HepG2 (cell line): Measurements from ENCODE around the gene UNC79. TPM values are rescaled to one million over a fixed set of nuclear protein-coding genes. Genes with fewer than 3 reads are reported as not detected.
A peak's percentile ranks its signal among the peaks of the same experiment; 100 is the strongest.

Source experiments
- ATAC-seq: fragments of 200-7000 bp; cut with Tn5 transposase; 3 replicates; pipeline ENCODE4 v1.9.1; 2020; ENCODE audit warnings: mild to moderate bottlenecking, moderate library complexity
- BruUV-seq: library from RNA; stranded (reverse); fragments of 400-500 nt; replicated peaks from 2 replicates; lab custom pipeline; 2021; lab: Mats Ljungman, UMichigan
- CTCF ChIA-PET: fragments of 300-600 bp; formaldehyde crosslinking; extraction: SDS; loops from one replicate; lab custom pipeline; 2021; ENCODE audit warnings: low total read pairs, inconsistent platforms, low intra/inter-chr PET ratio; lab: Yijun Ruan, JAX
- POLR2A ChIA-PET: fragments of 350-600 bp; sonication (Branson Sonifier 250); formaldehyde crosslinking; loops from one replicate; lab custom pipeline; 2020; ENCODE audit warnings: antibody characterized with exemption, inconsistent platforms; lab: Yijun Ruan, JAX
- DNase-seq: peaks from one replicate; pipeline ENCODE4 v3.0.0-alpha.2; 2015; ENCODE audit warnings: low spot score
- FAIRE-seq: peaks from 3 replicates; lab custom pipeline; 2011; peaks lifted over from hg19 to GRCh38; lab: Jason Lieb, UNC
- H2AFZ ChIP-seq: one replicate; pipeline ENCODE4 v1.6.1; 2011; ENCODE audit warnings: low read length, inconsistent platforms
- H3K27ac ChIP-seq: fragments of 300-600 bp; 3 replicates; pipeline ENCODE4 v1.8.0; 2011; ENCODE audit warnings: mixed run types, mild to moderate bottlenecking, mixed read lengths, low read length, inconsistent platforms; ENCODE audit not compliant: insufficient read depth; ENCODE audit errors: extremely low read length
- H3K27me3 ChIP-seq, 2 experiments: fragments of 200-600 bp in 1 of 2; 2 replicates in 1 of 2; 3 replicates in 1 of 2; pipeline versions ENCODE4 v1.6.0 to v1.8.0; 2011; ENCODE audit warnings: low read length in 2 of 2, mild to moderate bottlenecking in 2 of 2, moderate library complexity in 2 of 2, inconsistent platforms in 1 of 2; ENCODE audit not compliant: insufficient read depth in 2 of 2, control insufficient read depth in 1 of 2
- H3K36me3 ChIP-seq, 2 experiments: fragments of 200-600 bp in 1 of 2; replicated peaks in 1 of 2; 2 replicates in 1 of 2; 3 replicates in 1 of 2; pipeline versions ENCODE4 v1.5.1 to v1.8.0; 2011; ENCODE audit warnings: low read length in 2 of 2, inconsistent platforms in 1 of 2; ENCODE audit not compliant: insufficient read depth in 2 of 2, control insufficient read depth in 1 of 2
- H3K4me1 ChIP-seq: 2 replicates; pipeline ENCODE4 v1.5.1; 2012; ENCODE audit warnings: low read length, inconsistent platforms; ENCODE audit not compliant: insufficient read depth
- H3K4me2 ChIP-seq: 2 replicates; pipeline ENCODE4 v1.6.0; 2011; ENCODE audit warnings: low read depth, low read length, inconsistent platforms
- H3K4me3 ChIP-seq, 3 experiments: fragments of 200-600 bp in 1 of 3; sonication (generic), shearing (Covaris generic) in 1 of 3; replicated peaks in 1 of 3; 2 replicates each; pipeline ENCODE4 v1.5.1; 2011 to 2016; ENCODE audit warnings: low read length in 3 of 3, inconsistent platforms in 2 of 3, low read depth in 2 of 3, mild to moderate bottlenecking in 2 of 3, control low read depth in 1 of 3, mixed read lengths in 1 of 3; ENCODE audit not compliant: insufficient read depth in 1 of 3
- H3K79me2 ChIP-seq: one replicate; pipeline ENCODE4 v1.6.1; 2011; ENCODE audit warnings: low read length, inconsistent platforms; ENCODE audit not compliant: insufficient read depth
- H3K9ac ChIP-seq: 2 replicates; pipeline ENCODE4 v1.6.0; 2011; ENCODE audit warnings: mild to moderate bottlenecking, low read depth, low read length, inconsistent platforms; ENCODE audit not compliant: insufficient read depth
- H3K9me3 ChIP-seq: 2 replicates; pipeline ENCODE4 v1.5.1; 2012; ENCODE audit warnings: mild to moderate bottlenecking, low read length
- H4K20me1 ChIP-seq: 2 replicates; pipeline ENCODE4 v1.6.0; 2011; ENCODE audit warnings: inconsistent platforms, mild to moderate bottlenecking, low read length, moderate library complexity; ENCODE audit not compliant: insufficient read depth
- JUN ChIP-seq: sonication (generic); formaldehyde crosslinking; IDR thresholded peaks from 2 replicates; pipeline ENCODE4 v1.4.0; 2020; ENCODE audit warnings: mild to moderate bottlenecking, missing genetic modification reagents
- MTA1 ChIP-seq: sonication (generic); formaldehyde crosslinking; IDR thresholded peaks from 2 replicates; pipeline ENCODE4 v1.4.0; 2020; ENCODE audit warnings: missing genetic modification reagents, mild to moderate bottlenecking, borderline replicate concordance
- NPAS2 ChIP-seq: sonication (generic); formaldehyde crosslinking; IDR thresholded peaks from 2 replicates; pipeline ENCODE4 v1.8.0; 2022; ENCODE audit warnings: mild to moderate bottlenecking, missing genetic modification reagents, borderline replicate concordance
- RBM22 ChIP-seq: fragments of 200-400 bp; formaldehyde crosslinking; optimal IDR thresholded peaks from 2 replicates; pipeline ENCODE3; 2017; ENCODE audit warnings: mild to moderate bottlenecking, low read length, moderate library complexity
- SUZ12 ChIP-seq: fragments of 150-350 bp; IDR thresholded peaks from 2 replicates; pipeline ENCODE4 v1.6.1; 2014; ENCODE audit warnings: low read depth, low read length
- ZIK1 ChIP-seq: sonication (generic); formaldehyde crosslinking; IDR thresholded peaks from 2 replicates; pipeline ENCODE4 v1.5.0; 2020; ENCODE audit warnings: mild to moderate bottlenecking, low read depth, missing genetic modification reagents, borderline replicate concordance
- WGBS: methylation state at CpG from one replicate; pipeline ENCODE4 v1.1.6; 2017; ENCODE audit warnings: low lambda C conversion rate; 5-methylcytosine and 5-hydroxymethylcytosine counted together
- in situ Hi-C: cut with HindIII; loops from 2 replicates; pipeline ENCODE4 v1.10.0; 2017; ENCODE audit warnings: low pct_unique_long_range_greater_than_20kb; ENCODE audit not compliant: extremely low pct_ligation_motif_present
- intact Hi-C: fragments of 100-400 bp; cut with micrococcal nuclease; formaldehyde crosslinking; loops from one replicate; pipeline ENCODE4 v1.10.0; 2022; ENCODE audit not compliant: unreplicated experiment
- polyA plus RNA-seq, 8 experiments: library from polyadenylated mRNA; depleted of rRNA in 3 of 8; stranded (reverse) in 7 of 8; unstranded in 1 of 8; fragments of >200 nt; fragmentation: Illumina TruSeq in 4 of 8; extraction: Trizol in 4 of 8; gene quantifications; 2 replicates each; pipeline versions ENCODE4 v1.2.1 to v1.2.3, GENCODE V29; 2011 to 2016; ENCODE audit warnings: low read depth in 4 of 8, missing spikeins in 1 of 8, mixed read lengths in 1 of 8; ENCODE audit not compliant: insufficient read depth in 1 of 8
- total RNA-seq, 5 experiments: library from RNA; depleted of rRNA; stranded (reverse); fragments of >200 nt; fragmentation: Illumina TruSeq; extraction: Trizol; gene quantifications; 2 replicates each; pipeline ENCODE4 v1.2.3, GENCODE V29; 2016; ENCODE audit warnings: low read depth in 1 of 5
- TF ChIP-seq, protein P1 (sequence below): sonication (generic); formaldehyde crosslinking; IDR thresholded peaks from 2 replicates; pipeline ENCODE4 v1.4.0; 2020; ENCODE audit warnings: missing genetic modification reagents

UNC79 gene
- total and polyA plus RNA-seq, 2 of the 13 experiments (the other 11 are each of a cell fraction or from before 2014, with no cell fraction given) = under 0.01 TPM; not detected in 1

DNA sequence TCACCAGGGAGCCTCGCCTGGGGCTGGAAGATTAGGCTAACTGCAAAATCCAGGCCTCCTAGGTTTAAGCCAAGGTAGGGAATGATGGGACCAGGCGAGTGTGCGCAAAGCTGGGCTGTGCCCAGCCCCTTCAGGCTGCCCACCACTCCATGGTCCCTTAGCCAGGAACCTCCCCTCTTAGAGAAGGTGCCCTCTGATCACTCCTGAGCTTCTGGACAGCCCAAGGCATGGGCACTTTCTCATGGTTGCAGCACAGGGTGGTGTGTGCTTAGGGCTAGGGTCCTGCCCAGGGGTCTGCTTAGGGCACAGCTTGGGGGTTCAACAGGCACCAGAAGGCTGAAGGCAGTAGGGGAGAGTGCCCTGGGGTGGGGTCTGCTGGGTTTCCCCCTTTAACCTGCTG, 288.5 kb downstream of the UNC79 start:
- no peak overlapping the region for H3K4me2 ChIP-seq
- FAIRE-seq (no peak), ATAC-seq (no peak)
- peaks cover 0 to 11% of the 10 kb centered on the region in 2 experiments; a peak in 2 of 5 replicates for H3K27me3 ChIP-seq
- BruUV-seq = no TSS peak
- POLR2A ChIA-PET = no interaction called here
- H4K20me1 ChIP-seq = no peaks in the 10 kb centered on the region
- no peaks in the 10 kb centered on the region for H3K79me2 ChIP-seq
- TF ChIP-seq MTA1 (CRISPR knock-in tag) (no peak), RBM22 (peak; percentile 29)
- TF ChIP-seq, all 625 proteins: peak for 1
- no peaks in the 10 kb centered on the region for H3K36me3 ChIP-seq
- H3K4me1 ChIP-seq = no peaks in the 10 kb centered on the region
- no peak overlapping the region for H3K9ac ChIP-seq
- intact Hi-C loops (no loop called here), in situ Hi-C loops (no loop called here)
- H3K27ac ChIP-seq = no peak overlapping the region
- no peak overlapping the region for H3K4me3 ChIP-seq
- H3K9me3 ChIP-seq = no peaks in the 10 kb centered on the region
- H2AFZ ChIP-seq = no peak overlapping the region
- no peak for DNase-seq
- CTCF ChIA-PET = no interaction called here
- WGBS = 17% methylated on average over 1 of the region's 3 CpGs

DNA sequence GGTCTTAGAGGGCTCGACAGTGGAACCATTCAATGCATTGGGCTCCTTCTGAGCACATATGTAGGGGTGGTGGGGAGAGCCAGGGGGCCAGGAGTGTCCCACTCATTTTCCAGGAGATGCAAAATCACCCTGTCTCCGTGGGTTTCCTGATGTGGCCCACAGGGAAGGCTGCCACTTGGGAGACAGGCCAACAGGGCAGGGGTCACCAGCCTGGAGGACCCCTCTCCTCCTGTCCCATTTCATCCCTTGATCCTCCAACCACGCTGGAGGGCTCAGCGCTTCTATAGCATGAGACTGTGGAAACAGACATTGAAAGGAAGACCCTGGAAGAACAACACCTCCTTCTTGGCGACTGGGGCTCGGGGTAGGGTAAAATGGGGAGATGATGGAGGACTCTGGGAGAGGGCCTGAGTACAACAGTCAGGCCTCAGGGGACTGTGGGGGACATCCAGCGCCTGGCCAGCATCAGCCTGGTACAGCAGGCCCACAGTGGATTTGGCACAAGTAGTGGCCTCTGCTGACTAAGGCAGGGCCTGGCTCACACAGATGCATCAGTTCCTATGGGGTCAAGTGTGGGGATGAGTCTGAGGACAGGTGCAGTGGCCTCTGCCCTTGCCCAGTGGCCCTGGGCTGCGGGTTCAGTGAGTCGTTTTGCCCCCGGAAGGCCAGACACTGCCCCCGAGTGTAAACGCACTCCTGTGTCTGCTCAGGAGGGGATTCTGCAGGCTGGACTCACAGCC, 289.5 kb downstream of the UNC79 start:
- Histone ChIP-seq H3K4me2 (no peak overlapping the region), H3K9ac (no peak overlapping the region), H3K79me2 (no peaks in the 10 kb centered on the region), H4K20me1 (no peaks in the 10 kb centered on the region), H3K36me3 (no peaks in the 10 kb centered on the region), H3K9me3 (no peaks in the 10 kb centered on the region), H2AFZ (no peak overlapping the region), H3K27me3 (peaks cover 0 to 7% of the 10 kb centered on the region in 2 experiments; a peak in 2 of 5 replicates), H3K27ac (no peak overlapping the region), H3K4me1 (no peaks in the 10 kb centered on the region), H3K4me3 (no peak overlapping the region)
- 64% methylated on average over 11 of the region's 12 CpGs for WGBS
- DNase-seq = no peak
- POLR2A ChIA-PET = no interaction called here
- FAIRE-seq = no peak
- ATAC-seq = no peak
- CTCF ChIA-PET = no interaction called here
- TF ChIP-seq, protein P1, sequence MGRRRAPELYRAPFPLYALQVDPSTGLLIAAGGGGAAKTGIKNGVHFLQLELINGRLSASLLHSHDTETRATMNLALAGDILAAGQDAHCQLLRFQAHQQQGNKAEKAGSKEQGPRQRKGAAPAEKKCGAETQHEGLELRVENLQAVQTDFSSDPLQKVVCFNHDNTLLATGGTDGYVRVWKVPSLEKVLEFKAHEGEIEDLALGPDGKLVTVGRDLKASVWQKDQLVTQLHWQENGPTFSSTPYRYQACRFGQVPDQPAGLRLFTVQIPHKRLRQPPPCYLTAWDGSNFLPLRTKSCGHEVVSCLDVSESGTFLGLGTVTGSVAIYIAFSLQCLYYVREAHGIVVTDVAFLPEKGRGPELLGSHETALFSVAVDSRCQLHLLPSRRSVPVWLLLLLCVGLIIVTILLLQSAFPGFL = no peak
- TF ChIP-seq NPAS2 (CRISPR knock-in tag) (no peak), ZIK1 (CRISPR knock-in tag) (no peak), JUN (CRISPR knock-in tag) (no peak), SUZ12 (no peak)
- BruUV-seq = no TSS peak
- in situ Hi-C loops (no loop called here), intact Hi-C loops (no loop called here)
